Mesenchymal stem cell (in vitro differentiated cells and primary cell): ENCODE data around the gene CDC42BPA.

Experiments used
- DNase-seq: peaks from one replicate; pipeline ENCODE4 v3.0.0-alpha.2; 2013
- H2AFZ ChIP-seq: one replicate; pipeline ENCODE4 v1.6.1; 2013; ENCODE audit warnings: low read depth, mild to moderate bottlenecking, control low read depth, inconsistent platforms, low read length, moderate library complexity
- H2AK5ac ChIP-seq: 2 replicates; pipeline ENCODE4 v1.6.1; 2013; ENCODE audit warnings: low read length, moderate library complexity, mild to moderate bottlenecking, inconsistent platforms; ENCODE audit not compliant: severe bottlenecking
- H2BK120ac ChIP-seq: one replicate; pipeline ENCODE4 v1.6.1; 2013; ENCODE audit warnings: low read depth, mild to moderate bottlenecking, inconsistent platforms, low read length, moderate library complexity
- H2BK12ac ChIP-seq, 2 experiments: one replicate each; pipeline ENCODE4 v1.6.1; 2013; ENCODE audit warnings: inconsistent platforms in 2 of 2, low read length in 2 of 2, mild to moderate bottlenecking in 2 of 2, moderate library complexity in 2 of 2, control low read depth in 1 of 2
- H2BK15ac ChIP-seq: one replicate; pipeline ENCODE4 v1.6.1; 2013; ENCODE audit warnings: mild to moderate bottlenecking, low read depth, inconsistent platforms; ENCODE audit not compliant: poor library complexity, severe bottlenecking
- H2BK5ac ChIP-seq: 2 replicates; pipeline ENCODE4 v1.6.1; 2013; ENCODE audit warnings: low read depth, mild to moderate bottlenecking, low read length, control low read depth, inconsistent platforms; ENCODE audit not compliant: poor library complexity, severe bottlenecking
- H3K14ac ChIP-seq, 2 experiments: one replicate each; pipeline ENCODE4 v1.6.1; 2013; ENCODE audit warnings: inconsistent platforms in 2 of 2, low read length in 2 of 2, control low read depth in 1 of 2, mild to moderate bottlenecking in 1 of 2, moderate library complexity in 1 of 2
- H3K18ac ChIP-seq, 2 experiments: one replicate each; pipeline ENCODE4 v1.6.1; 2013; ENCODE audit warnings: inconsistent platforms in 2 of 2, low read length in 2 of 2, control low read depth in 1 of 2, low read depth in 1 of 2, mild to moderate bottlenecking in 1 of 2
- H3K23ac ChIP-seq, 2 experiments: one replicate each; pipeline ENCODE4 v1.6.1; 2013; ENCODE audit warnings: inconsistent platforms in 2 of 2, low read length in 2 of 2, mild to moderate bottlenecking in 2 of 2, moderate library complexity in 2 of 2, control low read depth in 1 of 2
- H3K27ac ChIP-seq: 2 replicates; pipeline ENCODE4 v1.5.1; 2013; ENCODE audit warnings: mild to moderate bottlenecking, moderate library complexity, low read length, control low read depth, inconsistent platforms; ENCODE audit not compliant: poor library complexity, severe bottlenecking
- H3K27me3 ChIP-seq, 2 experiments: 2 replicates each; pipeline versions ENCODE4 v1.6.1 to v1.7.0; 2013; ENCODE audit warnings: low read length in 2 of 2, mild to moderate bottlenecking in 2 of 2, moderate library complexity in 2 of 2, control low read depth in 1 of 2, inconsistent platforms in 1 of 2; ENCODE audit not compliant: control insufficient read depth in 1 of 2, insufficient read depth in 1 of 2
- H3K36me3 ChIP-seq, 2 experiments: 2 replicates each; pipeline versions ENCODE4 v1.6.1 to v1.7.0; 2013; ENCODE audit warnings: low read length in 2 of 2, control low read depth in 1 of 2, inconsistent platforms in 1 of 2, low read depth in 1 of 2, mild to moderate bottlenecking in 1 of 2; ENCODE audit not compliant: insufficient read depth in 2 of 2, control insufficient read depth in 1 of 2
- H3K4ac ChIP-seq, 2 experiments: one replicate each; pipeline ENCODE4 v1.6.1; 2013; ENCODE audit warnings: inconsistent platforms in 2 of 2, low read length in 2 of 2, mild to moderate bottlenecking in 2 of 2, moderate library complexity in 2 of 2, control low read depth in 1 of 2, low read depth in 1 of 2
- H3K4me1 ChIP-seq: 2 replicates; pipeline ENCODE4 v1.6.1; 2013; ENCODE audit warnings: low read depth, low read length, control low read depth; ENCODE audit not compliant: control insufficient read depth, insufficient read depth
- H3K4me2 ChIP-seq: 2 replicates; pipeline ENCODE4 v1.6.1; 2013; ENCODE audit warnings: low read length, mild to moderate bottlenecking, inconsistent platforms; ENCODE audit not compliant: poor library complexity, severe bottlenecking
- H3K4me3 ChIP-seq, 2 experiments: 2 replicates each; pipeline versions ENCODE4 v1.5.1 to v1.7.0; 2013; ENCODE audit warnings: low read length in 2 of 2, mild to moderate bottlenecking in 2 of 2, control low read depth in 1 of 2, low read depth in 1 of 2; ENCODE audit not compliant: insufficient read depth in 1 of 2
- H3K79me1 ChIP-seq: replicated peaks from 2 replicates; pipeline ENCODE4 v1.6.1; 2013; ENCODE audit warnings: mild to moderate bottlenecking, control low read depth, low read length, inconsistent platforms; ENCODE audit not compliant: poor library complexity, severe bottlenecking
- H3K9ac ChIP-seq: 2 replicates; pipeline ENCODE4 v1.7.0; 2013; ENCODE audit warnings: mild to moderate bottlenecking, low read length, moderate library complexity
- H3K9me3 ChIP-seq: 2 replicates; pipeline ENCODE4 v1.7.0; 2013; ENCODE audit warnings: mild to moderate bottlenecking, low read length; ENCODE audit not compliant: control insufficient read depth
- H4K8ac ChIP-seq: one replicate; pipeline ENCODE4 v1.6.1; 2013; ENCODE audit warnings: inconsistent platforms, mild to moderate bottlenecking, low read length, moderate library complexity
- H4K91ac ChIP-seq: one replicate; pipeline ENCODE4 v1.6.1; 2013; ENCODE audit warnings: mild to moderate bottlenecking, low read length, inconsistent platforms
- WGBS: methylation state at CpG from one replicate; pipeline ENCODE4 v1.1.7; 2013; ENCODE audit warnings: mixed read lengths; 5-methylcytosine and 5-hydroxymethylcytosine counted together

CDC42BPA gene

DNA sequence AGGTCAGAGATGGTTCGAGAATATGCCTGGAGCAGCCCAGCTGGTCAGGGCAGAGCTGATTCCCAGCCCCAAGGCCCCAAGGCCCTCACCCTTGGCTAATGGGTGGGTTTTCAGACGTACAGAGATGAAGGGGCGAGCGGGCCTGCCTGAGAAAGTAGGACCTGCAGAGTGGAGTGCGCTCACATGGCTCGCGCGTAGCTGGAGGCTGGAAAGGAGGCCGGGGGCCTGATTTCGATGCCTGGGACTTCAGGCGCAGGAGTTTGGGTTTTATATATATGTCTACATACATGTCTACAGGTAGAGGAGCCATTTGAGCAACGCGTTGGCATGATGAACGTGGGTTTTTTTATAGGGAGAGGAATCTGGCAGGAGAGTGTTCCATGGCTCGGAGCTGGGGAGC, 369.3 kb downstream of the CDC42BPA start:
- H3K18ac ChIP-seq, result no peak overlapping the region
- no peak overlapping the region for H3K4me2 ChIP-seq
- H3K27ac ChIP-seq, result no peak overlapping the region
- peaks cover 16% of the 10 kb centered on the region for H3K79me1 ChIP-seq
- no peak overlapping the region for H3K4ac ChIP-seq
- H2AFZ ChIP-seq, result no peak overlapping the region
- H2BK120ac ChIP-seq, result no peak overlapping the region
- no peak overlapping the region for H4K91ac ChIP-seq
- H3K36me3 ChIP-seq, result peaks cover 0 to 4% of the 10 kb centered on the region in 2 experiments
- no peak overlapping the region for H2BK15ac ChIP-seq
- H3K9me3 ChIP-seq, result no peaks in the 10 kb centered on the region
- peaks cover 4% of the 10 kb centered on the region for H3K4me1 ChIP-seq
- DNase-seq, result no peak
- H3K23ac ChIP-seq, result no peak overlapping the region
- no peaks in the 10 kb centered on the region for H3K27me3 ChIP-seq
- H4K8ac ChIP-seq, result no peak overlapping the region
- no peak overlapping the region for H3K4me3 ChIP-seq
- 90% methylated on average over 14 of the region's 15 CpGs for WGBS
- H2AK5ac ChIP-seq, result no peak overlapping the region
- no peak overlapping the region for H3K9ac ChIP-seq
- H3K14ac ChIP-seq, result no peak overlapping the region
- no peak overlapping the region for H2BK12ac ChIP-seq
- H2BK5ac ChIP-seq, result no peak overlapping the region

DNA sequence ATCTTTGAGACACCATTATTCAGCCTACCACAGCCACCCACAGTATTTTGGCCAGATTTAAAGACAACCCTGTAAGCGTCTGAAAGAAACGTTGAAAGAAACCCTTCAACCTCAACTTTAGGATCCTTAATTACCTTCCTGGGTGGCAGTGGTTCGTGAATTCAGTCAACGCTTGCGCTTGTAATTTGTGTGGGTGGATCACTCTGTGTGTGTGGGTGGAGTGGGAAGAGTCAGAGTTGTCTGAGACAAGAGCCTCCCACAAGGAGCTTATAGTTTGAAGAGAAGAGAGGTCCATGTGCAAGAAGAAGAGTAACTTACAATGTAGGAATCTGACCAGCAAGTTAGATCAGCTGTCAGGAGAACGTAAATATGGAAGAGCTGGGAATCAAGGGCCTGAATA, 369.8 kb downstream of the CDC42BPA start:
- Histone ChIP-seq H3K9ac (no peak overlapping the region), H2BK15ac (no peak overlapping the region), H3K23ac (no peak overlapping the region), H3K4me1 (peaks cover 4% of the 10 kb centered on the region), H2BK12ac (no peak overlapping the region), H3K4me2 (no peak overlapping the region), H4K91ac (no peak overlapping the region), H2BK5ac (no peak overlapping the region), H3K9me3 (no peaks in the 10 kb centered on the region), H2AFZ (no peak overlapping the region), H3K4ac (no peak overlapping the region), H3K4me3 (no peak overlapping the region), H2BK120ac (no peak overlapping the region), H2AK5ac (no peak overlapping the region), H3K36me3 (peaks cover 0 to 4% of the 10 kb centered on the region in 2 experiments), H3K27ac (no peak overlapping the region), H3K14ac (no peak overlapping the region), H4K8ac (no peak overlapping the region), H3K27me3 (no peaks in the 10 kb centered on the region), H3K18ac (no peak overlapping the region), H3K79me1 (peaks cover 20% of the 10 kb centered on the region)
- no peak for DNase-seq
- WGBS, result 95% methylated on average over 5 of the region's 6 CpGs

DNA sequence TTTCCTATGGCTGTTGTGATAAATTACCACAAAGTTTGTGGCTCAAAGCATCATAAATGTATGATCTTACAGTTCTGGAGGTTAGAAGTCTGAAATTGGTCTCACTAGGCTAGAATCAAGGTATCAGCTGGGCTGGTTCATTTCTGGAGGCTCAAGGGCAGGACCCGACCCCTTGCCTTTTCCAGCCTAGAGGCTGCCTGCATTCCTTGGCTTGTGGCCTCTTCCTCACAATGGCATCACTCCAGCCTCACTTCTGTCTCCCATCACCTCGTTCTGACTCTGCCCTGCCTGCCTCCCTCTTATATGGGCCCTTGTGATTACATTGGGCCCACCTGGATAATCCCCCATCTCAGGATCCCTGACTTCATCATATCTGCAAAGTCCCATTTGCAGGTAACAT, 370.2 kb downstream of the CDC42BPA start:
- no peak overlapping the region for H4K8ac ChIP-seq
- no peak overlapping the region for H2BK5ac ChIP-seq
- H2BK15ac ChIP-seq, result no peak overlapping the region
- no peaks in the 10 kb centered on the region for H3K9me3 ChIP-seq
- H2BK12ac ChIP-seq, result no peak overlapping the region
- no peak overlapping the region for H3K27ac ChIP-seq
- no peak overlapping the region for H3K23ac ChIP-seq
- peaks cover 0 to 4% of the 10 kb centered on the region in 2 experiments for H3K36me3 ChIP-seq
- no peak overlapping the region for H3K4me3 ChIP-seq
- H3K4me2 ChIP-seq, result no peak overlapping the region
- H3K18ac ChIP-seq, result no peak overlapping the region
- H3K9ac ChIP-seq, result no peak overlapping the region
- H3K4ac ChIP-seq, result no peak overlapping the region
- no peak for DNase-seq
- H3K27me3 ChIP-seq, result no peaks in the 10 kb centered on the region
- no peak overlapping the region for H2AFZ ChIP-seq
- H3K79me1 ChIP-seq, result peaks cover 20% of the 10 kb centered on the region
- H3K14ac ChIP-seq, result no peak overlapping the region
- H2AK5ac ChIP-seq, result no peak overlapping the region
- H4K91ac ChIP-seq, result no peak overlapping the region
- WGBS, result 76% methylated on average over 2 of the region's 2 CpGs
- peaks cover 4% of the 10 kb centered on the region for H3K4me1 ChIP-seq
- no peak overlapping the region for H2BK120ac ChIP-seq

- Histone ChIP-seq H2BK15ac (no peak overlapping the region), H3K14ac (no peak overlapping the region), H3K18ac (no peak overlapping the region), H3K4me3 (no peak overlapping the region), H3K4me2 (no peak overlapping the region), H3K79me1 (peaks cover 25% of the 10 kb centered on the region), H2AFZ (no peak overlapping the region), H3K27ac (no peak overlapping the region), H3K27me3 (no peaks in the 10 kb centered on the region), H3K4ac (no peak overlapping the region), H2AK5ac (no peak overlapping the region), H3K9ac (no peak overlapping the region), H4K91ac (no peak overlapping the region), H4K8ac (no peak overlapping the region), H2BK120ac (no peak overlapping the region), H3K4me1 (peaks cover 4% of the 10 kb centered on the region), H3K9me3 (no peaks in the 10 kb centered on the region), H3K23ac (no peak overlapping the region), H2BK5ac (no peak overlapping the region), H3K36me3 (peaks cover 0 to 4% of the 10 kb centered on the region in 2 experiments), H2BK12ac (no peak overlapping the region)
- peak; percentile 16 for DNase-seq
- WGBS, result 93% methylated on average over 3 of the region's 3 CpGs
These were observed 371.5 kb downstream of the CDC42BPA start for GRCh38 chr1:226946841-226947240.
